ENCODE data around the gene FAIM. TPM values are rescaled to one million over a fixed set of nuclear protein-coding genes. Genes with fewer than 3 reads are reported as not detected.
"Not testable (repeated sequence)": the region's sequence is repeated elsewhere in the genome, so short reads cannot be mapped to it uniquely, and the experiment has no call there.

FAIM gene, protein sequence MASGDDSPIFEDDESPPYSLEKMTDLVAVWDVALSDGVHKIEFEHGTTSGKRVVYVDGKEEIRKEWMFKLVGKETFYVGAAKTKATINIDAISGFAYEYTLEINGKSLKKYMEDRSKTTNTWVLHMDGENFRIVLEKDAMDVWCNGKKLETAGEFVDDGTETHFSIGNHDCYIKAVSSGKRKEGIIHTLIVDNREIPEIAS
- total RNA-seq = 3.2 and 3.6 TPM in 2 replicates
- polyA plus RNA-seq (2012) = 2.6 TPM

DNA sequence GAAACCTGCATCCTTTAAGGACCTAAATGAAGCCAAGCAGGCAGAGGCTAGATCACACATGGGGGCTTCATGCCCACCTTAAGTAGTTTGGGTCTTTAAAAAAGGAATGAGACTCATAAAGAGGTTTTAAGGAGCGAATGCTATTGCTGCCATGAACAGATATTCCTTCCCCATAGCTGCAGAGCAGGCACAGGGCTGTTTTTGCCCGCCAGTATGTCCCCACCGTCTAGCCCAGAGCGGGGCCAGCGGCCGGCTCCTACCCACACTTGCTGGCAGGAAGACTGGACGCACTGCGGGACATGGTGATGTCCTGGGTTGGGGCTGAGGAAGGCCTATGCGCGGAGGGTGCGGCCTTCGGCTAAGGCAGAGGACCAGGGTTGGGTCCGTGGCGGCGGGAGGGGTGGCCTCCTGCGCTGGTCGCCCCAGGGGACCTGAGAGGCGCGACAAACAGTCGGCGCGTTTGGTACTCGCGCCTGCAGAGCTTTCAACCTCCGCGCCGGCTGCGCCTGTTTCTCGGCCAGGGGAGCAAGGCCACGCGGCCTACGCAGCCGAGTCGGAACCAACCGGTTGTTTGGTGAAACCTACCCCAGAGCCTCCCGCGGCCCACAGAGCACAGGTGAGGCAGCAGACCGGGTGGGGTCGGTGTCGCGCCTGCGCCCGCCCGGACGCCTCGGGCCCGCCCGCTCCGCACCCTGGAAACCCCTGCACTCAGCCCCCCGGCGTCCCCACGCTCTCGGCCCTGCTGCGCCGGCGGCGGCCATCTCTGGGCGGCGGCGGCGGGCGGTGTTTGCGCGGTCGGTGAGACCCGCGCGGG lies at the start of gene FAIM:
FAIM (plus strand) TSS at position 450 of the 814 bp plus-strand sequence. CDS start 10,956 bp downstream, outside the sequence.
- peak; percentile 69 for DNase-seq (ENCODE audit: low read depth)

DNA sequence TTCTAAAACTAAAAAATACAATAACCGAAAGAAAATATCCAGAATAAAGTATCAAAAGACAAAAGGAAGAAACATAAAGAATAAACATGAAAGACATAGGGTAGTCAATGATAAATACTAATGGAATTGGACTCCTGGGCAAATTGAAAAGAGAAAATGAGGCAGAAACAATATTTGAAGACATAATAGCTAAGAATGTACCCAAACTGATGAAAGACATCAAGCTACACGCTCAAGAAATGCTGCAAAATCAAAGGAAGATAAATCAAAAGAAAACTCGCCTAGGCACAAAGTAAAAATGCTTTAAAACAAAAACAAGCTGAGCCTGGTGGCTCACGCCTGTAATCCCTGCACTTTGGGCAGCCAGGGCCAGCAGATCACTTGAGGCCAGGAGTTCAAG lies 49.4 kb upstream of the FAIM start:
- no peak for DNase-seq (ENCODE audit: low read depth)

DNA sequence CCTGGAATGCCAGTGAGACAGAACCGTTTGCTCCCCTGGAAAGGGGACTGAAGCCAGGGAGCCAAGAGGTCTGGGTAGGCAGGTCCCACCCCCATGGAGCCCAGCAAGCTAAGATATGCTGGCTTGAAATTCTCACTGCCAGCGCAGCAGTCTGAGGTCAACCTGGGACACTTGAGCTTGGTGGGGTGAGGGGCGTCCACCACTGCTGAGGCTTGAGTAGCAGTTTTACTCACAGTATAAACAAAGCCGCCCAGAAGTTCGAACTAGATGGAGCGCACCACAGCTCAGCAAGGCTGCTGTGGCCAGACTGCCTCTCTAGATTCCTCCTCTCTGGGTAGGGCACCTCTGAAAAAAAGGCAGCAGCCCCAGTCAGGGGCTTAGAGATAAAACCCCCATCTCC lies 48.1 kb upstream of the FAIM start:
- no peak for DNase-seq (ENCODE audit: low read depth)

DNA sequence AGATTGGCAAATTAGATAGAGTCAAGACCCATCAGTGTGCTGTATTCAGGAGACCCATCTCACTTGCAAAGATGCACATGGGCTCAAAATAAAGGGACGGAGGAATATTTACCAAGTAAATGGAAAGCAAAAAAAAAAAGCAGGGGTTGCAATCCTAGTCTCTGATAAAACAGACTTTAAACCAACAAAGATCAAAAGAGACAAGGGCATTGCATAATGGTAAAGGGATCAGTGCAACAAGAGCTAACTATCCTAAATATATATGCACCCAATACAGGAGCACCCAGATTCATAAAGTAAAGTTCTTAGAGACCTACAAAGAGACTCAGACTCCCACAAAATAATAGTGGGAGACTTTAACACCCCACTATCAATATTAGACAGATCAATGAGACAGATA lies 45.7 kb upstream of the FAIM start:
- DNase-seq (ENCODE audit: low read depth) = not testable (repeated sequence)

DNA sequence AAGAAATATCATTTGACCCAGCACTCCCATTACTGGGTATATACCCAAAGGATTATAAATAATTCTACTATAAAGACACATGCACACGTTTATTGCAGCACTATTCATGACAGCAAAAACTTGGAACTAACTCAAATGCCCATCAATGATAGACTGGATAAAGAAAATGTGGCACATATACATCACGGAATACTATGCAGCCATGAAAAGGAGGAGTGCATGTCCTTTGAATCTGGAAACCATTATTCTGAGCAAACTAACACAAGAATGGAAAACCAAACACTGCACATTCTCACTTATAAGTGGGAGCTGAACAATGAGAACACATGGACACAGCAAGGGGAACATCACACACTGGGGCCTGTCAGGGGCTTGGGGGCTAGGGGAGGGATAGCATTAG lies 42.3 kb upstream of the FAIM start:
- not testable (repeated sequence) for DNase-seq (ENCODE audit: low read depth)

DNA sequence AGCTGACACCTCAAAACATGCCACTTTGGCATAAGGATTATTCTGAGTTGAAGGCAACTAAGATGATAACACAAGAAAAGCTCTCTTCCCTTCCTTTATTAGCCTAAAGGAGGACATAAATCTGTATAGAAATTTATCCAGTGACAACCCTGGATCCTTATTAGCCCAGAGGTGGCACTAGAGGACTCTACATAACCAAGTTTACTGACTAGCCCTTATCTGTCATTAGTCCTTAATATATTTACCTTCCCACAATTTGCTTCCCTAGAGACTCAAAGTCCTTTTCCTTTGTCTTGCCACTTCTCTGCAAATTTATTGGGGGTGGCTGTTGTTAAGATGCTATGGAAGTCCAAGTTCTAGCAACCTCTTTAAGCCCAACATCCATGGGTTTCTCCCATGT lies 41.2 kb upstream of the FAIM start:
- DNase-seq (ENCODE audit: low read depth) = no peak

DNA sequence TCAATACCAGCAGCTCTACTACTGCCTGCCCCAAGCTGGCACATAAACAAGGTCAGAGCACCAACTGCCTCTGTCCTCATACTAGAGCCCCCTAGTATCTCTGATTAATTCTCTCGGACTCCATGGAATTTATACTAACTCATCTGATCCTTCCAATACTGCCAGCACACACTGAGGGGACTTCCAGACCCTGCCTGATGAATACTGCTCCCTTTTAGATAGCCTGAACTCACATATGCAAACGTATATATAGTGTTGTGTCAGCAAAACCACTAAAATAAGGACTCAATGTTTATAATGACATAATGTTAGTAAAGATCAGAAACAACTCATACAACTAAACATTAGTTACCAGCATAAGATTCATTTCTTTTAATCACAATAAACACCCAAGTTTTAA lies 39.5 kb upstream of the FAIM start:
- peak; percentile 9 for DNase-seq (ENCODE audit: low read depth)

DNA sequence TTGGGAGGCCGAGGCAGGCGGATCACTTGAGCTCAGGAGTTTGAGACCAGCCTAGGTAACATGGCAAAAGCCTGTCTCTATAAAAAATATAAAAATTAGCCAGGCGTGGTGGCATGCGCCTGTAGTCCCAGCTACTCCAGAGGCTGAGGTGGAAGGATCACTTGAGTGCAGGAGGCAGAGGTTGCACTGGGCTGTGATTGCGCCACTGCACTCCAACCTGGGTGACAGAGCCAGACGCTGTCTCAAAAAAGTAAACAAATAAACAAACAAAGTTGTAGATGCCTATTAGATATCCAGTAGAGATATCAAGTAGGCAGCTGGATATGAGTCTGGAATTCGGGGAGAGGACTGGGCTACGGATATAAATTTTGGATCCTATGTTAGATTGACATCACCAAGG lies 38.9 kb upstream of the FAIM start:
- DNase-seq (ENCODE audit: low read depth) = not testable (repeated sequence)

DNA sequence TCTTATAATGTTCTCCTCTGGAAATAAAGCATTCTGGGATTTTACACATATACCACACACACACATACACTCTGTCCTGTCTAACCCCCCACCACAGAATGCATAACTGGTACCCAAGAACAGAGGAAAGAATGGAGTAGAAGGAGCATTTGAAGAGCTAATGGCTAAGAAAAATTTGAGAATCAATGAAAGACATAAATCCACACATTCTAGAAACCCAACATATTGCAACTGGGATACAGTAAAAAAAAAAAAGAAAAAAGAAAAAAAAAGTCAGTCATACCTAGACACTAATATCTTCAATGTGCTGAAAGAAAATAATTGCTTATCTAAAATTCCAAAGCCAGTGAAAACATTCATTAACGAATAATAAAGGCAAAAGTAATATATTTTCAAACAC lies 35.4 kb upstream of the FAIM start:
- no peak for DNase-seq (ENCODE audit: low read depth)

DNA sequence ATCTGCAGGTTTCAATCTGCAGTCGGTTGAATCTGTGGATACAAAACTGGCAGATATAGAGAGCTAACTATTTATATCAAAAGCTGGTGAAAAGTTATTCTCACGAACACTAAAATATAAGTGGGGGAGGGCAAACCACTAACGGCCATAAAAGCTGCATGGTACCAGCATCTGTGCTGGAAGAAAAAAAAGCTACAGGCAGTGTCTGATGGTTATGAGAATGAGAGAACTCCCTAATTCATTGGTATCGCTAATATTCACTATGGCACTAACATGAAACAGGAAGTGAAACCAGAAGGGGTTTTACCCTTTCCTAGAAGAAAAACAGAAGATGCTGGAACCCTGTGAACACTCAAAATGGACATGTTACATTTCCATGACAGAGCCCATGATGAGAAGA lies 30.4 kb upstream of the FAIM start:
- no peak for DNase-seq (ENCODE audit: low read depth)

DNA sequence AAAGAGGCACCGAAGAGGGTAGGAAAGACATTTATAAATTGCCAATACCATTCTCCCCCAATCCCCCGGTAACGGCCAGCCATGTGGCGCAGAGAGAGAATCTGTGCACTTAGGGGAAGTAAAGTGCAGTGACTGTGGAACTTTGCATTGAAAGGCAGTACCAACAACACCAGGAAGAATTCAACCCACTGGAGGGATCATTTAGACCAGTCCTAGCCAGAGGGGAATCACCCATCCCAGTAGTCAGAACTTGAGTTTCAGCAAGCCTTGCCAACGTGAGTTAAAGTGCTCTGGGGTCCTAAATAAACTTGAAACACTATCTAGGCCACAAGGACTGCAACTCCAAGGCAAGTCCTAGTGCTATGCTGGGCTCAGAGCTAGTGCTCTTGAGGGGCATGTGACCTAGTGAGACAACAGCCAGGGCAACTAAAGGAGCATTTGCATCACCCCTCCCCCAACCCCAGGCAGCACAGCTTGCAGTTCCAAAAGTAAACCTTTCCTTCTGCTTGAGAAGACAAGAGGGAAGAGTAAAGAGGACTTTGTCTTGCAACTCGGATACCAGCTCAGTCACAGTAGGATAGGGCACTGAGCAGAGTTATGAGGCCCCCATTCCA lies 29.5 kb upstream of the FAIM start:
- DNase-seq (ENCODE audit: low read depth) = no peak

DNA sequence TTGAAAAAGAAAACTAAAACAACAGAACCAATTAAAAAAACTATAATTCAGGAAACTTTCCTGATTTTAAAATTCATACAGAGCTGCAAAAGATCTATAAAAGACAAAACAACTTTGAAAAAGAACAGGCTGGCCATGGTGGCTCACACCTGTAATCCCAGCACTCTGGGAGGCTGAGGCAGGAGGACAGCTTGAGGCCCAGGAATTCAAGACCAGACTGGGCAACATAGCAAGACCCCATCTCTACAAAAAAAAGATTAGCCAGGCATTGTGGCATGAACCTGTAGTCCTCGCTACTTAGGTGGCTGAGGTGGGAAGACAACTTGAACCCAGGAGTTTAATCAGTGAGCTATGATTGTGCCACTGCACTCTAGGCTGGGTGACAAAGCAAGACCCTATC lies 21.2 kb upstream of the FAIM start:
- no peak for DNase-seq (ENCODE audit: low read depth)

DNA sequence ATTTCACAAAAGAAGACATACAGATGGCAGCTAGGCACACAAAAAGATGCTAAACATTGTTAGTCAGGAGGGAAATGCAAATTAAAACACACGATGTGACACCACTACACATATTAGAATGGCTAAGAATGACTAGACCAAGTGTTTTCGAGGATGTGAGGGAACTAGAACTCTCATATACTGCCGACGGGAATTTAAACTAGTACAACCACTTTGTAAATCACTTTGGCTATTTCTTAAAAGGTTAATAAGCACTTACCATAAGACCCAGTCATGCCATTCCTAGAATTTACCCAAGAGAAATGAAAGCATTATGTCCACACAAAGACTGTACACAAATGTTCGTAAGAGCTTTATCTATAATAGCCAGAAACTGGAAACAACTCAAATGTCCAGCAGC lies 20.1 kb upstream of the FAIM start:
- DNase-seq (ENCODE audit: low read depth) = no peak

DNA sequence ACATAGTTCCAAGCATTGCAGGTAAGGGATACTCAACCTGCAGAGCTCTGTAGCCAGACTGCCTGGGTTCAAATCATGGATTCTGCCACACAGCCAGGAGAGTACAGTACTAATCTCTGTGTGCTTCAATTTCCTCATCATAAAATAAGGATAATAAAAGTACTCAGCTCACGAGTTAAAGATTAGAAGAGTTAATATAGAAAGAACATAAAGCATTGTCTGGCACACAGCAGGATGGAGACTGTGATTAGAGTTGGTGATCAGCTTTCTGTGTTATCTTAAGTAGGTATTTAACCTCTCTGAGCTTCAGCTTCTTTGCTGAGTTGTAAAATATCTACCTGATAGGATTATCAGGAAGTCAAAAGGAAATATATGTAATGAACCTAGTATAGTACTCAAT lies 17.2 kb upstream of the FAIM start:
- DNase-seq (ENCODE audit: low read depth) = no peak

DNA sequence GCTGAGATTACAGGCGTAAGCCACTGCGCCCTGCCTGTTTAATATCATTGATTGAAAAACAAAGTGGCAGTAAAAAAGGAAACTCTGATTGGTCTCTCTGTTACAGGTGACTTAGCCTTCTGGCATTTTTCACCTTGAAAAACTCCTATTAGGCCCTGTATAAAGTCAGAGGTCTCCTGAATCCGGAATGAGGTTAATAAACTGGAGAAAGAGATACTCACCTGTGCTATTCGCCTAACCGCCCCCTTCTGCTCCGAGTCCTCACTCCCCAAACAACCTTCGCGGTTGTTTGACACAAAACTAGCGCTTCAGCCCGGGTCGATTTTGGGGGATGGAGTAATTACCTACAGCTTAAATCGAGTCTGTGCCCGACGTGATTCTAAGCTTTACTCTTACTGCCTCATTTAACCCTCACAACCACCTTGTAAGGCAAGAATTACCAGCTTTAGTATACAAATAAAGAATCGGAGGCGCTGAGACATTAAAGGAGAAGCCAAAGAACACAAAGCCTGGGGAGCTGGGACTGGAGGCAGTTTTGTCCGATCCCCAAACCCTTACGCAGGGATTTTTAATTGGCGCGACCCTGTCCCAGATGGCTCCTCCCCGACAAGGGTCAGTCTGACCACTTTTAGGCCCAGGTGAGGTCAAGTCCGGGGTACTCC lies 15.0 kb upstream of the FAIM start:
- no peak for DNase-seq (ENCODE audit: low read depth)

DNA sequence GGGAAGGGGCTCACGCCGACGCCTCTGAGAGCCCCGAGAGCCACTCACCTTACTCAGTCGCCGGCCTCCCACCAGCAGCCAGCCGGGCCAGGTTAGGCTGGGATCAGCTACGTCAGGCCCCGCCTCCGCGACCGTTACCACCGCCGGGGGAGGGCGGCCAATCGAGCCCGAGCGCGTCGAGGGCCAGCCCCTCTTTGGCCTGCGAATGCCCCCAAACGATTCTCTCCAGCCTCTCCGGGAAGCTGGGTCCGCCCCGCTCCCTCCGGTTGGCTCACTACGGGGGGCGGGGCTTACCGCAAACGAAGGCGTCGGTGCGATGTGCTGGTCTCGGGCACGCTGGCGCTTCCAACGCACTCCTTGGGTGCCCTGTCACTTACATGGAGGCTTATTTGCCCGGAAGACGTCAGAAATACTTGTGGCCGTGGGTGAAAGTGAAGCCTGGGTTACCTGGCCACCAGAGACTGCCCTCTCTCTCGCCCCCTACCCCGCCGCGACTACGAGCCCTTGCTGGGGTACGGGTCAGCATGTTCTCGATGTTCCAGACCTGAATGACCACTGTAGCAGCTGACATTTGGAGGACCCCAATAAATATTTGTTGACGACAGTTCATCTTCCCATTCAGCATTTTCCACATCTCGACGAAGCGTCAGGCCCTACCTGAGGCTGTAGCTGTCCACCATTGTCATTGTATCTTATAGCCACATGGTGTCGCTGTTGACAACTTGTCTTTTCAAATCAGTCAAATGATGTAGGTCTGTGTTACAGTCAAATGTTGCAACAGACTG lies 14.2 kb upstream of the FAIM start, which contains the start of gene CEP70:
CEP70 (minus strand) TSS at position 111 of the 785 bp plus-strand sequence. CDS start 21,333 bp downstream, outside the sequence.
- DNase-seq (ENCODE audit: low read depth) = peak; percentile 95

DNA sequence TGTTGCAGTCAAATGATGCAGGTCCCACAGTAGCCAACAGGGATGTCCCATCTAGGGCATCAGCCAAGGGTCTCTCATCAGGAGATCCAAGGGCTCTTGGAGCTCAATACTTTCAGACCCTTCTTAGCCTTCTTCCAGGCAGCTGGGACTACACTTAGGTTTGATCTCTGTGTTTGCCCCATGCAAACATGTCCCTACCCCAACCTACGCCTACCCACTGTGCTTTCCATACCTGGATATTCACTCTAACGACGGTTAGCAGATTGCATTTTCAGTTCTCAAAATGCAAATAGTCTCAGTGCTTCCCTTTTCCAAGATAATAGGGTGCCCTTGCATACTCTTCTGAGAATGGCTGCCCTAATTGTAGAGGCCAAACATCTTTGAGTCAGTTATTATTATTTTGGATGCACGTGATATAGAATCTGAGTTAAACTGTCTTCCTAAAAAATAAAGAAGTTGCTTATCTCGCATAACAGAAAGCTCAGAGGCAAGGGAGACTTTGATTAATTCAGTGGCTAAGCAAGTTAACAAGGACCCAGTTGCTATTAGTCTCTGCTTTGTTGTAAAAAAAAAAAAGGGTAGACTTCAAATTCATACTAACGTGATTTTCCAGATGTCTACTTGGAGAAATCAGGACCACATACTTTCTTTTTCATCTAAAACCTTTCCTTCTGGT lies 13.5 kb upstream of the FAIM start:
- DNase-seq (ENCODE audit: low read depth) = no peak

DNA sequence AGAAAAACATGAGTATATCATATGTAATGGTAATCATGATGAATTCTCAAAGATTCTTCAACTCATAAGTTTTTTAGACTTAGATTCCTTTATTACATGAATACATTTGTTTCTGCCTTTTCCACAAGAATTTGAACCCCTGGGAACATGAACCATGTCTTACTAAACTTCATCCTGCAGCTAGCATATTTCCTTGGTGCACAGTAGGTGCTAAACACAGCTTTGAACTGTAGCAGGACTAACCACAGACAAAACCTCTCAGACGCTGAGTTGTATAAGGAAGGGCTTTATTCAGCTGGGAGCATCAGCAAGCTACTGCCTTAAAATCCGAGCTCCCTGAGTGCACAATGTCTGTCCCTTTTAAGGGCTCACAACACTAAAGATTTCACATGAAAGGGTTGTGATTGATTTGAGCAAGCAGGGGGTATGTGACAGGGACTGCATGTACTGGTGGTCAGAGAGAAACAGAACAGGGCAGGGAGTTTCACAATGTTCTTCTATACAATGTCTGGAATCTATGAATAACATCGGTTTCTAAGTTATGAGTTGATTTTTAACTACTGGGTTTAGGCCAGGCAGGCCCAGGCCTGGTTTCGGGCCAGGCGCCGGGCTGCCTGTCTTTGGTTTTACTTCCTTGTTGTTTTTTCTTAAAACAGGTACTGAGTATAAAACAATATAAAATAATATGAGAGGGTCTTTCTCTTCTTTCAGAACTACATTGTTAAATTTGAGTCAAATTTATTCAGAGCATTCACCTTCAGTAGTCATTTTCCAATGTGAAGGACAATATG lies 11.2 kb upstream of the FAIM start:
- not testable (repeated sequence) for DNase-seq (ENCODE audit: low read depth)

DNA sequence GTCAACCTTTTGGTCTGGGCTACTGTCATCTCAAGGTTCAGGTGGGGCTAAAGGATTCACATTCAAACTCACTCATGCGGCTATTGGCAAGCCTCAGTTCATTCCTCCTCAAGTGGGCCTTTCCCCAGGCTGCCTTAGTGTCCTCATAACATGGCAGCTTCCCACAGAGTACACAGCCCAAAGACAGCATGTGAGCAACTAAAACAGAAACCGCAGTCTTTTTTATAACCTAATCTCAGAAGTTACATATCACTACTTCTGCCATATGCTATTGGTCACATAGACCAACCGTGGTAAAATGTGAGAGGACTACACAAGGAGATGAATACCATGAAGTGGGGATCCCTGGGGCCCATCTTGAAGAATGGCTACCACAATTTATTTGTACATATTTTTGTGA lies 10.0 kb upstream of the FAIM start:
- no peak for DNase-seq (ENCODE audit: low read depth)

Measured in myocyte (in vitro differentiated cells).